ENCODE measurements around the gene THEMIS.

DNA sequence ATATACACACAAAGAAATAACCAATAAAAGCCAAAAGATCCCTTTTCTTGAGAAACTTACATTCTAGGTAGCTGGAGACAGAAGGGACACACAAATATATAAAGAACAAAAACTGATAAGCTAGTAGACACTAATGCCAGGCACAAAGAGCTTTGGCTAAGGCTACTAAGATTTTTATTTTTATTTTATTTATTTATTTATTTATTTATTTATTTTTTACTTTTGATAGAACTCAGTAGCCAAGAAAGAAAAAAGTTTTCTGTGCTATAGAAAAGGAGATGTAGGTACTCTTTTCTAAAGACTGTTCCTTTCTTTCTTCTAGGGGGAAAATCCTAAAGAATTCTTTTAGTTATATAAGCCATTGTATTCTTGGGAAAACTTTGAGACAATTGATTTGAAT, 34.1 kb downstream of the THEMIS start:
- TF ChIP-seq EZH2 (IDR thresholded peaks at IDR 0.05; ENCODE audit: insufficient read depth, poor library complexity, severe bottlenecking) = no peak
- TF ChIP-seq EZH2phosphoT487 (IDR thresholded peaks at IDR 0.05; ENCODE audit: insufficient read depth, low read depth) = no peak

Measured in GM23248 (cell line).